Neural crest cell (in vitro differentiated cells): ENCODE results near the gene ATXN7. TPM values are rescaled to one million over a fixed set of nuclear protein-coding genes. Genes with fewer than 3 reads are reported as not detected.
A peak's percentile ranks its signal among the peaks of the same experiment; 100 is the strongest.

Source experiments
- DNase-seq: peaks from one replicate; pipeline ENCODE4 v3.0.0; 2021; ENCODE audit warnings: low read depth, mixed read lengths, low spot score
- H3K27ac Mint-ChIP-seq: one replicate; pipeline ENCODE4 v1.8.0; 2021; ENCODE audit warnings: mild to moderate bottlenecking, mixed read lengths; ENCODE audit not compliant: unreplicated experiment
- H3K27me3 Mint-ChIP-seq: 2 replicates; pipeline ENCODE4 v1.8.0; 2021; ENCODE audit warnings: low read depth, mild to moderate bottlenecking, mixed read lengths
- H3K36me3 Mint-ChIP-seq: 2 replicates; pipeline ENCODE4 v1.8.0; 2021; ENCODE audit warnings: low read depth, mild to moderate bottlenecking, mixed read lengths
- H3K4me1 Mint-ChIP-seq: 2 replicates; pipeline ENCODE4 v1.8.0; 2021; ENCODE audit warnings: mixed read lengths
- H3K4me3 Mint-ChIP-seq: one replicate; pipeline ENCODE4 v1.8.0; 2021; ENCODE audit warnings: mild to moderate bottlenecking, mixed read lengths
- H3K9me3 Mint-ChIP-seq: 2 replicates; pipeline ENCODE4 v1.8.0; 2021; ENCODE audit warnings: mixed read lengths
- total RNA-seq: library from RNA; stranded (reverse); gene quantifications from 2 replicates; pipeline ENCODE4 v1.2.1, GENCODE V29; 2021
- TF ChIP-seq, protein P1 (sequence below): fragments of 200-600 bp; sonication (generic); conservative IDR thresholded peaks from 2 replicates; pipeline ENCODE4 v1.5.0; 2021; ENCODE audit warnings: antibody characterized with exemption, mild to moderate bottlenecking

Gene ATXN7
- total RNA-seq, 1 donor from 2014 or later = 21.7 TPM

GRCh38 chr3:63946753-63947152, 83.1 kb downstream of the ATXN7 start:
- TF ChIP-seq, protein P1, sequence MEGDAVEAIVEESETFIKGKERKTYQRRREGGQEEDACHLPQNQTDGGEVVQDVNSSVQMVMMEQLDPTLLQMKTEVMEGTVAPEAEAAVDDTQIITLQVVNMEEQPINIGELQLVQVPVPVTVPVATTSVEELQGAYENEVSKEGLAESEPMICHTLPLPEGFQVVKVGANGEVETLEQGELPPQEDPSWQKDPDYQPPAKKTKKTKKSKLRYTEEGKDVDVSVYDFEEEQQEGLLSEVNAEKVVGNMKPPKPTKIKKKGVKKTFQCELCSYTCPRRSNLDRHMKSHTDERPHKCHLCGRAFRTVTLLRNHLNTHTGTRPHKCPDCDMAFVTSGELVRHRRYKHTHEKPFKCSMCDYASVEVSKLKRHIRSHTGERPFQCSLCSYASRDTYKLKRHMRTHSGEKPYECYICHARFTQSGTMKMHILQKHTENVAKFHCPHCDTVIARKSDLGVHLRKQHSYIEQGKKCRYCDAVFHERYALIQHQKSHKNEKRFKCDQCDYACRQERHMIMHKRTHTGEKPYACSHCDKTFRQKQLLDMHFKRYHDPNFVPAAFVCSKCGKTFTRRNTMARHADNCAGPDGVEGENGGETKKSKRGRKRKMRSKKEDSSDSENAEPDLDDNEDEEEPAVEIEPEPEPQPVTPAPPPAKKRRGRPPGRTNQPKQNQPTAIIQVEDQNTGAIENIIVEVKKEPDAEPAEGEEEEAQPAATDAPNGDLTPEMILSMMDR = no peak
- Mint-ChIP-seq H3K4me1 (peaks cover 23% of the 10 kb centered on the region), H3K27me3 (no peaks in the 10 kb centered on the region), H3K27ac (peak overlapping the region; percentile 41), H3K36me3 (no peaks in the 10 kb centered on the region), H3K4me3 (no peak overlapping the region), H3K9me3 (no peaks in the 10 kb centered on the region)
- no peak for DNase-seq

DNA sequence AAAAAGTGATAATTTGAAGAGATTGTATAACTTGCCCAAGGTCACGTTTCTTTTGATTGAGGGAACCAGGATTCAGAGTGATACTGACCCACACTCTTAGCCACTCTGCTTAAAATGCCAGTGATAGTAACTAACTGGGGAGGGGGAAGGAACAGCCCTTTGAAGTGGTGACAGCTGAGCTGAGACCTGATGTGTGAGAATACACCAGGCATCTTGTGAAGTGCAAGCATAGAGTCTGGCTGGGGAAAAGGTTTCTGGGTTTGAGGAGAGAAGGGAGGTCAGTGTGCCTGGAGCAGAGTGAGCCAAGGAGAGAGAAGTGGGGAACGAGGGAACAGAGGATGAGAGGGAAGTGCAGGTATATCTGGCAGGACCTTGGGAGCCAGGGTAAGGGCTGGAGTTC, 83.9 kb downstream of the ATXN7 start:
- TF ChIP-seq, protein P1 = no peak
- no peaks in the 10 kb centered on the region for H3K9me3 Mint-ChIP-seq
- peak overlapping the region; percentile 60 for H3K27ac Mint-ChIP-seq
- no peak overlapping the region for H3K4me3 Mint-ChIP-seq
- no peaks in the 10 kb centered on the region for H3K27me3 Mint-ChIP-seq
- H3K4me1 Mint-ChIP-seq = peaks cover 28% of the 10 kb centered on the region
- DNase-seq = no peak
- H3K36me3 Mint-ChIP-seq = no peaks in the 10 kb centered on the region

DNA sequence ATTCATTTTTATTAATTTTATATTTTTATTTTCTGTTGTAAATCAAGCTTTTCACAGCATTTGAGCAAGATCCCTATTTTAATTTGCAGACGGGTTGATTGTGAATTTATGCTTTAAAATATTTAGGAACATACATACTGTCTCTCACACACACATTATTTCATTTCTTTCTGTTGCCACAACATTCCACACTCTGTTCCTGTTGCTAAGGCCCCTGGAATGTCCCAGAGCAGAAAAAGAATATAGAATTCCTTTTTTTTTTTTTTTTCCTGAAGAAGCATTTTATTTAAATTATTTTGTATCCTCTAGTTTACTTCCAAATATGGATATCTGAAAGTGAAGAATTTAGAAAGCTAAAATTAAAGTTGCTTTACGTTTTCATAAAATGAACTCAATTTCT, 85.3 kb downstream of the ATXN7 start:
- Mint-ChIP-seq H3K9me3 (no peaks in the 10 kb centered on the region), H3K36me3 (peaks cover 3% of the 10 kb centered on the region), H3K27me3 (no peaks in the 10 kb centered on the region), H3K4me1 (peaks cover 28% of the 10 kb centered on the region), H3K27ac (no peak overlapping the region), H3K4me3 (no peak overlapping the region)
- DNase-seq = no peak
- TF ChIP-seq, protein P1 = no peak

DNA sequence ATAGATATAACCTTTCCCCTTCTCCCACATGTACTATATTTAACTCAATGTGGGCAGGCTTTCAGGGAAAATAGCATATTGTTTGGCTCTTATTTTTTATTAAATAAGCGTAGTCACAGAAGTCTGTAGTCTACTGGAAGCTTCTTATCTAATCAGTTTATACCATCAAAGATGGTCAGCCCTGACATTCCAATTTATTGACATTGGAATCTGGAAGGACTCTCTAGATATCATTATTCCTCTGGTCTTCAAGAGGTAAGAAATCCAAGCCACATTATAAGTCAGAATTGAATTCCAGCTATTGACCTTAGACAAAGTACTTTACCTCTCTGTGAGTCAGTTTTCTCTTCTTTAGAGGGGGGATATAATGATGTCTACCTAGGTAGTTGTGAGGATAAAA, 87.0 kb downstream of the ATXN7 start:
- H3K27ac Mint-ChIP-seq = no peak overlapping the region
- peaks cover 8% of the 10 kb centered on the region for H3K36me3 Mint-ChIP-seq
- no peak overlapping the region for H3K4me3 Mint-ChIP-seq
- H3K27me3 Mint-ChIP-seq = no peaks in the 10 kb centered on the region
- peaks cover 28% of the 10 kb centered on the region for H3K4me1 Mint-ChIP-seq
- DNase-seq = no peak
- TF ChIP-seq, protein P1 = no peak
- H3K9me3 Mint-ChIP-seq = no peaks in the 10 kb centered on the region

DNA sequence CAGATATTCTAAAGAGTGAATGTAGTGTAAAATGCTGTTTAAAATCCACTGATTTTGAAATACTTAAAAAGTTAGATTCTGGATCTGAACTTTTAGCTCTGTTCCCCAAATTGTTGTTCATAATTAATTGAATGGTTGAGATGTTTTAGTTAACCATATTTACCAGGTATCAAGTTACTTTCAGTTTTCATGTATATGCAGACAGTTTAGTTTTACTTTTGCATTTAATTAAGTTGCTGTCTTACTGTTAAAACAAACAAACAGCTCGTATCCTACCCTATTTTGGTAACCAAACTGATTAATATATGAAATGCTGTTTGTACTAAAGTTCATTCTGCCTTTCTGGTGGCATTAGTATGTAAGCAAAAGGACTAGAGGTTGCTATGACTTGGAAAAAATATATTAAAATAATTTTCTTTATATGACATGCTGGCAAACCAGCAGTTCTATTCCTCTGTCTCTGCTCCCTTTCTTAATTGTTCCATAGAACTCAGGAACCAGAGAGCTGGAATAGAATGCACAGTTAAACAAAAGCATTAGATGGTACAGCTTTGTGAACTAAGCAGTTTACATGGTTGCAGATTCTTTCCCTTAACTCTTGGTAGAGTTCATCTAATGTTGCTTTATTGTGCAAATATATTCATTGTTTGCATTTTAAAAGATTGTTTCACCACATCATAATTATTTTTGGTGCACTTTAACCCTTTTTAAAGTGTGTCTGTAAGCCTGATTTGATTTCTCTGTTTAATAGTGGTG, 88.0 kb downstream of the ATXN7 start:
- H3K4me3 Mint-ChIP-seq = no peak overlapping the region
- peaks cover 28% of the 10 kb centered on the region for H3K4me1 Mint-ChIP-seq
- peaks cover 8% of the 10 kb centered on the region for H3K36me3 Mint-ChIP-seq
- H3K9me3 Mint-ChIP-seq = no peaks in the 10 kb centered on the region
- H3K27me3 Mint-ChIP-seq = no peaks in the 10 kb centered on the region
- H3K27ac Mint-ChIP-seq = no peak overlapping the region
- TF ChIP-seq, protein P1 = no peak
- DNase-seq = no peak
